OCI-LY7 (cell line): ENCODE results near the gene GPR35. TPM values are rescaled to one million over a fixed set of nuclear protein-coding genes. Genes with fewer than 3 reads are reported as not detected.

Source experiments
- BruUV-seq: library from RNA; stranded (reverse); fragments of 400-500 nt; replicated peaks from 2 replicates; lab custom pipeline; 2021; lab: Mats Ljungman, UMichigan
- CTCF ChIA-PET: fragments of 300-600 bp; sonication (Branson Sonifier 250); formaldehyde crosslinking; loops from one replicate; lab custom pipeline; 2022; ENCODE audit warnings: antibody characterized with exemption; ENCODE audit not compliant: unreplicated experiment; lab: Charles Lee
- POLR2A ChIA-PET: fragments of 300-600 bp; sonication (Branson Sonifier 250); formaldehyde crosslinking; loops from one replicate; lab custom pipeline; 2022; ENCODE audit warnings: antibody characterized with exemption; lab: Charles Lee
- DNase-seq: peaks from one replicate; pipeline ENCODE4 v3.0.0-alpha.2; 2015; ENCODE audit warnings: low spot score
- H2AFZ ChIP-seq: fragments of 200-600 bp; sonication (generic), shearing (Covaris generic); 2 replicates; pipeline ENCODE4 v1.6.1; 2014; ENCODE audit warnings: mild to moderate bottlenecking, antibody characterized with exemption, low read length, moderate library complexity
- H3K27ac ChIP-seq: fragments of 200-600 bp; sonication (generic); 2 replicates; pipeline ENCODE4 v1.5.1; 2014; ENCODE audit warnings: mixed run types, low read depth, mild to moderate bottlenecking, moderate library complexity, low read length, inconsistent platforms; ENCODE audit not compliant: poor library complexity, severe bottlenecking
- H3K36me3 ChIP-seq: fragments of 200-600 bp; sonication (generic); 2 replicates; pipeline ENCODE4 v1.6.1; 2014; ENCODE audit warnings: mild to moderate bottlenecking, antibody characterized with exemption, low read length, moderate library complexity, mixed read lengths; ENCODE audit not compliant: insufficient read depth
- H3K4me1 ChIP-seq: fragments of 200-600 bp; sonication (generic); 2 replicates; pipeline ENCODE4 v1.5.1; 2014; ENCODE audit warnings: mild to moderate bottlenecking, low read length; ENCODE audit not compliant: insufficient read depth, poor library complexity, severe bottlenecking
- H3K4me2 ChIP-seq: fragments of 200-600 bp; sonication (generic); 2 replicates; pipeline ENCODE4 v1.6.1; 2014; ENCODE audit warnings: mild to moderate bottlenecking, low read length
- H3K4me3 ChIP-seq: fragments of 200-600 bp; sonication (generic); 2 replicates; pipeline ENCODE4 v1.5.1; 2014; ENCODE audit warnings: mild to moderate bottlenecking, low read depth, low read length; ENCODE audit not compliant: poor library complexity, severe bottlenecking
- H3K79me2 ChIP-seq: fragments of 200-600 bp; sonication (generic); 2 replicates; pipeline ENCODE4 v1.6.1; 2016; ENCODE audit warnings: low read depth, mild to moderate bottlenecking, low read length, moderate library complexity, mixed read lengths; ENCODE audit not compliant: insufficient read depth
- H3K9me2 ChIP-seq: fragments of 200-600 bp; sonication (generic); 2 replicates; pipeline ENCODE4 v1.6.1; 2016; ENCODE audit warnings: mild to moderate bottlenecking, low read length, mixed read lengths; ENCODE audit not compliant: insufficient read depth
- H3K9me3 ChIP-seq: fragments of 200-600 bp; sonication (generic); 2 replicates; pipeline ENCODE4 v1.6.1; 2014; ENCODE audit warnings: mild to moderate bottlenecking, mixed run types, low read length, mixed read lengths
- H4K20me1 ChIP-seq: fragments of 200-600 bp; sonication (generic); 2 replicates; pipeline ENCODE4 v1.6.1; 2014; ENCODE audit warnings: mild to moderate bottlenecking, antibody characterized with exemption, low read length, moderate library complexity, mixed read lengths; ENCODE audit not compliant: insufficient read depth
- EZH2phosphoT487 ChIP-seq: fragments of 200-600 bp; sonication (generic); IDR thresholded peaks from 2 replicates; pipeline ENCODE4 v1.6.1; 2018; ENCODE audit warnings: low read depth, borderline replicate concordance, mild to moderate bottlenecking, mixed run types, antibody characterized with exemption, low read length, moderate library complexity, mixed read lengths
- intact Hi-C: fragments of 100-400 bp; cut with micrococcal nuclease; formaldehyde crosslinking; loops from one replicate; pipeline ENCODE4 v1.10.0; 2022; ENCODE audit not compliant: unreplicated experiment
- total RNA-seq, 2 experiments: library from RNA; depleted of rRNA in 1 of 2; stranded (reverse); fragments of >200 nt in 1 of 2; shearing (Covaris generic) in 1 of 2; gene quantifications; 2 replicates each; pipeline ENCODE4 v1.2.3, GENCODE V29; 2014 to 2022
- TF ChIP-seq, protein P1 (sequence below): fragments of 200-600 bp; sonication (generic); conservative IDR thresholded peaks from 2 replicates; pipeline ENCODE4 v1.5.1; 2014; ENCODE audit warnings: mild to moderate bottlenecking, antibody characterized with exemption, low read length, moderate library complexity, mixed read lengths

The GPR35 gene
- total RNA-seq, 2 experiments from 2014 or later, result 0.88 to 2.4 TPM

DNA sequence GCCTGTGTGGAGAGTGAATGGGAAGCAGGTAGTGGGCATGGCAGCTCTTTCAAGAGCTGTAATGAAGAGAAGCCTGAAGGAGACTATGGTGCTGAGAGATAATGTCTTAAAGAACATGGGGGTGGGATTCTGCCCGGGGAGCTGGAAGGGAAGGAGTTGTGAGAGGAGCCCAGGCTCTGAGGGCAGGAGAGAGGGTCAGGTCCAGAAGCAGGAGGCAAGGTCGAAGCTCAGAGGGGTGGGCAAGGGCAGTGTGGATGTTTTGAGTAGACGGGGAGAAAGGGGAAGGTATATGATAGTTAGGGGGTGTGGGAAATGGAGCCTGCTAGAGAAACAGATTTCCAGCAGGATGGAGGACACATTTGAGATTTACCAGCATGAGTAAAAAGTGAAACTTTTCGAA is 36.6 kb upstream of the GPR35 start:
- Histone ChIP-seq H2AFZ (no peak overlapping the region), H3K79me2 (peaks cover 28% of the 10 kb centered on the region), H3K9me2 (no peaks in the 10 kb centered on the region), H3K36me3 (peaks cover 31% of the 10 kb centered on the region; the same call in 1 of the 2 replicates), H3K9me3 (no peaks in the 10 kb centered on the region), H3K27ac (no peak overlapping the region), H3K4me2 (peak overlapping the region; percentile 94), H3K4me3 (peak overlapping the region; percentile 96), H3K4me1 (peaks cover 28% of the 10 kb centered on the region), H4K20me1 (peaks cover 10% of the 10 kb centered on the region; the same call in 1 of the 2 replicates)
- TF ChIP-seq, protein P1, sequence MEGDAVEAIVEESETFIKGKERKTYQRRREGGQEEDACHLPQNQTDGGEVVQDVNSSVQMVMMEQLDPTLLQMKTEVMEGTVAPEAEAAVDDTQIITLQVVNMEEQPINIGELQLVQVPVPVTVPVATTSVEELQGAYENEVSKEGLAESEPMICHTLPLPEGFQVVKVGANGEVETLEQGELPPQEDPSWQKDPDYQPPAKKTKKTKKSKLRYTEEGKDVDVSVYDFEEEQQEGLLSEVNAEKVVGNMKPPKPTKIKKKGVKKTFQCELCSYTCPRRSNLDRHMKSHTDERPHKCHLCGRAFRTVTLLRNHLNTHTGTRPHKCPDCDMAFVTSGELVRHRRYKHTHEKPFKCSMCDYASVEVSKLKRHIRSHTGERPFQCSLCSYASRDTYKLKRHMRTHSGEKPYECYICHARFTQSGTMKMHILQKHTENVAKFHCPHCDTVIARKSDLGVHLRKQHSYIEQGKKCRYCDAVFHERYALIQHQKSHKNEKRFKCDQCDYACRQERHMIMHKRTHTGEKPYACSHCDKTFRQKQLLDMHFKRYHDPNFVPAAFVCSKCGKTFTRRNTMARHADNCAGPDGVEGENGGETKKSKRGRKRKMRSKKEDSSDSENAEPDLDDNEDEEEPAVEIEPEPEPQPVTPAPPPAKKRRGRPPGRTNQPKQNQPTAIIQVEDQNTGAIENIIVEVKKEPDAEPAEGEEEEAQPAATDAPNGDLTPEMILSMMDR, result no peak
- no peak for TF ChIP-seq EZH2phosphoT487
- intact Hi-C loops, result loop anchor here (5.0 to 10.0 kb wide), 2 partner anchors 726 to 1186 kb away; partner anchors contain the start of genes HDAC4, HDLBP and SEPTIN2
- no TSS peak for BruUV-seq
- CTCF ChIA-PET, result no interaction called here
- DNase-seq, result no peak
- POLR2A ChIA-PET, result interaction anchor here (0.9 kb wide), 1 partner anchor 18 kb away, joined by 3 read pairs; no protein-coding TSS in a partner anchor

DNA sequence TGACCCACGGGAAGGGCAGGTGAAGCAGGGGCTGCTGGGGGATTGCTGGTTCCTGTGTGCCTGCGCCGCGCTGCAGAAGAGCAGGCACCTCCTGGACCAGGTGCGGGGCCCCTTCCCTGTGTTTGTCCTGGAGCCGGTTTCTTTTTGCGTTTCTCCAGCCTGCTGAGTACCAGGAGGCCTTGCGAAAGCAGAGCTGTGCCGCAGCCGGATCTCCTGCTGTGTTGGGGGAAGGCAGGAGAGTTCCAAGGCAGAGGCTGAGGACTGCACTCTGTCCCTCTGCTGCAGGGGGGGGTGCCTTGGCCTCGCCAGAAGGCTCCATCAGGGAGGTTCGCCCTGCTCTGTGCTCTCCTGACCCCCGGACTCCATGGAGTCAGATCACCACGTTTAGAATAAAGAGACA is 35.9 kb upstream of the GPR35 start:
- Histone ChIP-seq H2AFZ (no peak overlapping the region), H3K4me2 (peak overlapping the region; percentile 94; the same call in 1 of the 2 replicates), H3K79me2 (peaks cover 25% of the 10 kb centered on the region), H3K4me3 (no peak overlapping the region), H3K27ac (no peak overlapping the region), H3K9me2 (no peaks in the 10 kb centered on the region), H3K36me3 (peaks cover 31% of the 10 kb centered on the region; the same call in 1 of the 2 replicates), H4K20me1 (peaks cover 10% of the 10 kb centered on the region; the same call in 1 of the 2 replicates), H3K4me1 (peaks cover 21% of the 10 kb centered on the region), H3K9me3 (no peaks in the 10 kb centered on the region)
- POLR2A ChIA-PET, result no interaction called here
- no TSS peak for BruUV-seq
- TF ChIP-seq, protein P1, result no peak
- TF ChIP-seq EZH2phosphoT487, result no peak
- CTCF ChIA-PET, result no interaction called here
- intact Hi-C loops, result loop anchor here (5.0 to 10.0 kb wide), 2 partner anchors 725 to 1187 kb away; partner anchors contain the start of genes HDAC4, HDLBP and SEPTIN2
- DNase-seq, result no peak
